CD4-positive, alpha-beta T cell treated with Interleukin-10 for 1 hour (primary cell): ENCODE measurements around the gene ATP9A.
A peak's percentile ranks its signal among the peaks of the same experiment; 100 is the strongest.
"Not testable (repeated sequence)": the region's sequence is repeated elsewhere in the genome, so short reads cannot be mapped to it uniquely, and the experiment has no call there.

Experiments
- DNase-seq: peaks from one replicate; pipeline ENCODE4 v3.0.0-alpha.2; 2020

Gene ATP9A

DNA sequence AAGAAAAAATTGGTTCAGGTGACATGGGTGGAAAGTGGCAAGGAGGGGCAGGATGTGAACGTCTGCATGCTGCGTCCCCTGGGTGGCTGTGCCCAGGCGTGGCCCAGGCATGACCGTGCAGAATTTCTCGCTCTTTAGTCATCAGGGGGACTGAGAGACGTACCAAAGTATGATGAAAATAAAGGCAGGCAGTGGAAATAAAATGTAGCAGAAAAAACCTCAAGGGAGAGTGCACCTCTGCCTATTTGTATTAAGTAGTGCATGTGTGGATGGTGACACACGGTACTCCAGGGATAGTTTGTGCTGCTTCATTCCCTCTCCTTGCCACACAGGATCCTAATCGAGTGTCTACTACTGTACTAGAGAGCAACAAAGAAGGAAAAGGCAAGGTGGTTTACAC is 81.1 kb downstream of the ATP9A start:
- DNase-seq = no peak

DNA sequence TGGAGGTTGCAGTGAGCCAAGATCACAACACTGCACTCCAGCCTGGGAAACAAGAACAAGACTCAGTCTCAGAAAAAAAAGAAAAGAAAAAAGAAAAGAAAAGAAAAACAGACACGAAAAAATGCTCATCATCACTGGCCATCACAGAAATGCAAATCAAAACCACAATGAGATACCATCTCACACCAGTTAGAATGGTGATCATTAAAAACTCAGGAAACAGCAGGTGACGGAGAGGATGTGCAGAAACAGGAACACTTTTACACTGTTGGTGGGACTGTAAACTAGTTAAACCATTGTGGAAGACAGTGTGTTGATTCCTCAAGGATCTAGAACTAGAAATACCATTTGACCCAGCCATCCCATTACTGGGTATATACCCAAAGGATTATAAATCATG is 82.7 kb downstream of the ATP9A start:
- DNase-seq = not testable (repeated sequence)

DNA sequence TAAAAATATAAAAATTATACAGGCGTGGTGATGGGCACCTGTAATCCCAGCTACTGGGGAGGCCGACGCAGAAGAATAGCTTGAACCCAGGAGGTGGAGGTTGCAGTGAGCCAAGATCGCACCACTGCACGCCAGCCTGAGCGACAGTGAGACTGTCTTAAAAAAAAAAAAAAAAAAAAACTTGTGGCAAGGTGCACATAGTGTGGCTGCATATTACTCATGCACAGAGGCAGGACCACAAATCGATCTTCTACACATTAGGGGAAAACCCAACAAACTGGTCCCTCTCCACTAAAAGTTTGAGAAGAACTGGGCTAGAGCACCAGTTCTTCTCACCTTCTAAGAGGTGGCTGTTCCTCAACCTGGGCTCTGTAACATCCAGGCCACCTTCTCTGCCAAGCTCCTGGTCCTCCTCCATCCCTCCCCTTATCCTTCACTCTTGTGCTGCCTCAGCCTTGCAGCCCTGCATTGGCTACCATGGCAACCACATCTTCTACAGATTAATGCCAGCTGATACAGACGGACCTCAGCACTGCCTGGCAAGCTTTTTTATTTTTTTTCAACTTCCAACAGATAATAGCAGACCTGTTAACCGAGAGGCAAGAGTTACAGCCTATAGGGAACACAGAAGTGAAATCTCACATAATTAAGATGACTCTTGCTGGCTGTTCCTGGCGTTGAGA is 88.0 kb downstream of the ATP9A start:
- no peak for DNase-seq

DNA sequence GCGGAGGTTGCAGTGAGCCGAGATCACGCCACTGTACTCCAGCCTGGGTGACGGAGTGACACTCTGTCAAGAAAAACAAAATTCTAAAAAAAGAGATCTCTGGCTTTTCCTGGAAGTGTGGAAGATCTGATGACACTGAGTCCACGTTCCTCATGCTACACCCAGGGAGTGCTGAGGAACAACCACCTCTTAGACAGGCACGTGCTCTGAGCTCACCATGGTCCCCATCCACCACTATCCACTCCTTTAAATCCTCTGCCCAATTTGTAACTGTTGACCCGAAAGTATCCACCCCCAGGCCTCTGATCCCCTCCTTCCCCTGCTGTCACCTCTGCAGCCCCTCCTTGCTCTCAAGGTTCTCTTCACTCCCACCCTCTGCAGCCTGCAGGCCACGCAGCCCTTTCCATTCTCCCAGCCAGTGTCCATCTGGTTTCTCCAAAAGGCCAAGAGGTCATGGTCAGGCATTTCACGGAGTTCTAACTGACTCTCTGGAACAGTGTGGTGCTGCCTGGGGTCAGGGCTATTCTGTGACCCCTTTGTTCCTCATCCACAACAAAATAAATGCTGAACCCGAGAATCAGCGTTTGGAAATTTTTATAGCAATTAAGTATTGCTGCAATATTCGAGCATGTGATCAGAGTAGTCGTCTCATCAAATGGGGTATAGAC is 88.8 kb downstream of the ATP9A start:
- DNase-seq = no peak

DNA sequence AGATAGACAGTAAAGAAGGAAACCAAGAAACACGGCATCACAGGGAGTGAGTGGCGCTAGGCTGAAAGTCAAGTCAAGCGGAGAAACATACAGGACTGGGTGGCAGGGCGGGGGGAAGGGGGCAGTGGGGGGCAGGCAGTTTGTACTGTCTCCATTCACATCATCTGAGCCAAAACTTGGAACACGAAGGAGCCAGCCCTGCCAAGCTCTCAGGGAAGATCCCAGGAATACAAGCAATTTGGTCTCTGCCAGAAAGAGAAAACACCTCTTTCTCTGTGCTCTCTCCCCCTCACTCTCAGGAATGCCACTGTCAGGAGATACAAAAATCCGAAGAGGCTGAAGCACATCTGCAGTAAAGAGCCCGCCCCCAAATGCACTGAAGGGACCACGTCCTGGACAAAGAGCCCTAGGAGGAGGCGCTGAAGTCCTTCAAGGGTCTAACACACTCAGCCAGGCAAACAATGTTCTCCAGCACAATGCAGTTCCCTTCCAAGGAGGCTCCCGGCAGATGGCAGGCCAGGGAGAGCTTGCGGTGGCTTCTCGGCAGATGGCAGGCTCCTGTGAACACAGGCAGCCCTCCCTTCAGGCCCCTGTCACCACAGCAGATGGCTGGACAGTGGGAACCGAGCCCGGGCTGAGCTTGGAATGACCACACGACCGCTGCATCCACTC is 90.0 kb downstream of the ATP9A start:
- no peak for DNase-seq

DNA sequence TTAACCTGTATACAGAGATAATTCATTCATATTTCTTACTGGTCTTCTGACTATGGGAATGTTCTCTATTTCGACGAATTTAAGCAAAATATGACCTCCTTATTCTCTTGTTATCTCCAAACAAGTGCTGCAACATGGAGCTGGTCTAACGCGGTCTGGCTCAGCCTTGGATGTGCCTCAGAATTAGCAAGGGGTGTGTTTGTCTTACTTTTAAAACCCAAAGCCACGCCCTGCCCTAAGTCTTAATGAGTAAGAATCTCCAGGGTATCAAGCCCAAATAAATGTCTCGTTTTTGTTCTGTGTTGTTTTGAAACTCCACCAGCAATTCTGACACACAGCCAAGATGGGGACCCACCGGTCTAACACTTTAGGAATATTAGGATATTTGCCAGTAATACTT is 99.2 kb downstream of the ATP9A start:
- DNase-seq = no peak

DNA sequence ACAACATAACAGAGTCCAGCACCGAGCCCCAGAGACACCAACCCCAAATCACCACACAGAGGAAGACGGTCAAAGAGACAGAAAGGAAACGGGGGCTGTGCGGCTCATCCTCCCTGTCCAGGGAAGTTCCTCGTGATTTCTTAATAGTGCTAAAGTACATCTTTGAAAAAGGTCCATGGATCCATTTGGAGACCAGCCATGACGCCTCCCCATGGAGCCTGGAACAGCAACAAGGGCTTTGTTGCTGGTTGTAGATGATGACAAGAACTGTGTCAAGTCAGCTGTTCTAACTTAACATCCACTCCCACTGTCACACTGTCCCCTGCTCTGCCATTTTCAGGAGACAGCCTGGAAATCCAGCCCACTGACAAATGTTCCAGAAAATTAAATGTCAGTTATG is 99.7 kb downstream of the ATP9A start:
- no peak for DNase-seq

DNA sequence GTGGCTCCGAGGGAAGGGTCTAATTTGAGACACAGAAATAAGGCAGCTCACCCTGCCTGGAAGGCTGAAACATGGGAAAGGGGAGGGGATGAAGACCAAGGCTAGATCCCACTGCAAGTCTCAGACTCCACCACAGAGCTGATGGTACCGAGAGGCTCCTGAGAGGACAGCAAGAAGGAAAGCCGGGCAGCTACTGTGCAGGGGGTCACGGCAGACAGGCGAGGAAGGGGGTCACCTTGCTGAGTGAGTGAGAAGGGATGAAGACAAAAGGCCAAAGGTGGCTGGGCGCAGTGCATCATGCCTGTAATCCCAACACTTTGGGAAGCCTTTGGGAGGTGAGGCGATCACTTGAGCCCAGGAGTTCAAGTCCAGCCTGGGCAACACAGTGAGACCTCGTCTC is 100.7 kb downstream of the ATP9A start:
- DNase-seq = no peak

DNA sequence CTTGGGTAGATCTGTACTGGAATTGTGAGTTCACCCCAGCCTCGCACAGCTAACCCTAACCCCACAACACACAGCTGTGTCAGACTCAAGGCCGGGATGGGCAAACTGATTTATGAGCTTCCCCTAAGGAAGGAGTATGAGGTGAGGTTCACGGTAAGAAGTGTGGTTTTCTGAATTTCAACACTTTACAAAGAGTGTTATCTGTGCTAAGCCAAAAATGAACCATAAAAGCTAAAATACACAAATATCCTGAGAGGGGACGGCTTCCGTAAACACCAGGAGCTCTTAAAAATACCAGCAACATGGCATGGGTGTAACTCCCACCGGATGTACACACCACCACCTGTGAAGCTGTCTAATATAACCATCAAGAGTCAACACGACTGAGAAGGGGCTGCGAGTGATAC is 101.2 kb downstream of the ATP9A start:
- peak; percentile 25 for DNase-seq

DNA sequence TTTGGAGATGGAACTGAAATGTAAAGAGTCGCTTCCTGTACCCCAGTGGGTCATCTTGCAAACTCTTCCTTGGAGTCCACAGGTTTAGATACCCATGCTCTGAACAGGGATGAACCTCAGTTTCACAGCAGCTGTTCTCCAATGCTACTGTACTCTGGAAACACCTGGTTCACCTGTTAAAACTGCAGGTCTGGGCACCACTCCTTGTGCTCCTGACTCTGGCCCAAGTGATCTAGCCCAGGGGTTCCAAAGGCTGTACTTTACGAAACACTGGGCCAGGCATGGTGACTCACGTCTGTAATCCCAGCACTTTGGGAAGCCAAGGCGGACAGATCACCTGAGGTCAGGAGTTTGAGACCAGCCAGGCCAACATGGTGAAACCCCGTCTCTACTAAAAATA is 102.1 kb downstream of the ATP9A start:
- DNase-seq = no peak

DNA sequence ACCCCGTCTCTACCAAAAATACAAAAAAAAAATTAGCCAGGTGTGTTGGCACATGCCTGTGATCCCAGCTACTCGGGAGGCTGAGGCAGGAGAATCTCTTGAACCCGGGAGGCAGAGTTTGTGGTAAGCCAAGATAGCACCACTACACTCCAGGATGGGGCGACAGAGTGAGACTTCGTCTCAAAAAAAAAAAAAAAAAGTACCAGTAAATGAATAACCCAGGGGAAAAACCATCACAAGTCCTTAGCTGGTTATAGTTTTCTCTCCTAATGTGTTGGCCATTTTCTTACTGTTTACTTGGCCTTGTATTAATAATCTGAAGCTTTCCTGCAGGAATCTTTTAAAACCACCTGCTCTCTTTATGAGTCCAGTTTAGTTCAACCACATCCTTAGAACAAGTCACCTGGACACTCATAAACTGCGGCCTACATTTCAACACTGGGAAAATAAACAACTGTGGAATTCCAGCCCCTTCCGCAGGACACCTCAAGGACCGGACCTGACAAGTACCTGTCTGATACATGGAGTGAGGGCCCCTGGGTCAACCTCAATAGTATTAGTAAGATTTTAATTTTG is 102.6 kb downstream of the ATP9A start:
- DNase-seq = no peak

DNA sequence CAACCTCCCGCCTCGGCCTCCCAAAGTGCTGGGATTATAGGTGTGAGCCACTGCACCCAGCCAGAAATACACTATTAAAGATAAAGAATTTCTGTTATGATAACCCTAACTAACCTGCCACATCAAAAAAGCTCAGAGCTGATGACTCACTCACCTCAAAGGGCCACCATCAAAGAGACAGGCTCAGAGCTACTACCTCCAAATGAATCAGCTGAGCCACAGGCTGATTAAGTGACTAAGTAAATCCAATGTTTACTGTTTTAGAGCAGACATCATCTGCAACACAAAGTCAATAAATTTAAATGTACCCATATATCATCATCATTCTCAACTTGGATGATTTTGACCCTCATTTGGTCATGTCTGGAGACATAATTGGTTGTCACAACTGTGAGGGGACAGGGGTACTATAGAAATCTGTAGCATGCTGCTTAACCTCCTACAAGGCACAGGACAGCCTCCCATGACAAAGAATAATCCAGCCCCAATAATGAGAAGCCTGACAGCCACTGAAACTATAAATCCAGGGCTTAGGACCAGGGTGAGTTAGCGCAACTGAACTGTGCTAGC is 106.5 kb downstream of the ATP9A start:
- DNase-seq = peak; percentile 51

DNA sequence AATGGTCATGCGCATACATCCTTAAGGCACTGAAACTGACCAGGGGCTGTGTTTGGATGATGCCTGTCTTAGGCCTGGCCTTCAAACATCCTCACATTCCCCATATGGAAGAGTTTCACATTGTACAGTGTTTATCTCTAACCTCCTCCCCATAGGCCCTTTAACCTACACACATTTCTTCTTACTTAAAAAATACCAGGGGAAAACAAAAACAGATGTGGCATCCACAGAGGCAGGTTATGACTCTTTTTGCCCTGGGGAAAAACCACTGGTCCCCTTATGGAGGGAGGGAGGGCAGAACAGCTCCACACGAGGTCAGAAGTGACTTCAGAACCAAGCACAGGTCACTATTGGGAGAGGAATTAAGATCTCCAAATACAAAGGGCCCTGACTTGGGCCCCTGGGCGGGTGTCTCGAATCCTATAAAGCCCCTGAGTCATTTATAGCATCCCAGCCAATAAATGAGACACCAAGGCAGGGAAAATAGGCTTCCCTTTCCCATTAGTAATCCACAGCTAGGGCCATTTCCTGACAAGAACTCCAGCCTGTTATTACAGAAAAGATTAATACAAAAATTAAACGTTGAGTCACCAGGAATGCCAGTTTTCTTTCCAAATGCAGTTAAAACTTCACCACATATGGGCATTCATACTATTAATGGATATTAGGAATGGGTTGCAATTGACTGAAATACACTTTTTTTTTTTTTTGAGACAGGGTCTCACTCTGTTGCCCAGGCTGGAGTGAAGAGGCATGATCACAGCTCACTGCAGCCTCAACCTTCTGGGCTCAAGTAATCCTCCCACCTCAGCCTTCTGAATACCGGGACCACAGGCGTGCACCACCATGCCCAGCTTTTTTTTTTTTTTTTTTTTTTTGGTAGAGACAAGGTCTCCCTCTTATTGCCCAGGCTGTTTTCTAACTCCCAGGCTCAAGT is 107.2 kb downstream of the ATP9A start:
- no peak for DNase-seq

DNA sequence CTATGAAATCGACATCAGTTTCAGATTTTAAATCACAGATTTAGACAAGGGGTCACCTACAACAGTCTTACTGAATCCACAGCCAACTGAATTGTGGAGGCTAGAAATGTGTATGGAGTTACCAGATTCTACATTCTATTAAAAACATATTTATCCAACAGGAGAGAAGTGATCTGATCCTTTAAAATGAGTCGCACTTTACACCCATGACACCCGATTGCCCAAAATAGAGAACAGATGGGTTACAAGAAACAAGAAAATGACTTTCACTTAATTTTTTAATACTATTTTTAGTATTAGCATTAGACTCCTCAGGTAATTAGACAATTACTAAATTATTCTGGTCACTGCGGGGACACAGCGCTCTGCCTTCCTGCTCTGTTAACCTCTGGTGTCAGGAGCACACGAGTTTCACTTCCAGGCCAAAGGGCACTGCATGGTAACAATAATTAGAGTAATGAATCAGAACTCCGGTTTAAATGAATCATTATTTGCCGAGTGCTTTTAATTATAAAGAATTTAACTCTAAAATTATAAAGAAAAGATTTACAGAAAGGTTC is 108.6 kb downstream of the ATP9A start:
- DNase-seq = no peak

DNA sequence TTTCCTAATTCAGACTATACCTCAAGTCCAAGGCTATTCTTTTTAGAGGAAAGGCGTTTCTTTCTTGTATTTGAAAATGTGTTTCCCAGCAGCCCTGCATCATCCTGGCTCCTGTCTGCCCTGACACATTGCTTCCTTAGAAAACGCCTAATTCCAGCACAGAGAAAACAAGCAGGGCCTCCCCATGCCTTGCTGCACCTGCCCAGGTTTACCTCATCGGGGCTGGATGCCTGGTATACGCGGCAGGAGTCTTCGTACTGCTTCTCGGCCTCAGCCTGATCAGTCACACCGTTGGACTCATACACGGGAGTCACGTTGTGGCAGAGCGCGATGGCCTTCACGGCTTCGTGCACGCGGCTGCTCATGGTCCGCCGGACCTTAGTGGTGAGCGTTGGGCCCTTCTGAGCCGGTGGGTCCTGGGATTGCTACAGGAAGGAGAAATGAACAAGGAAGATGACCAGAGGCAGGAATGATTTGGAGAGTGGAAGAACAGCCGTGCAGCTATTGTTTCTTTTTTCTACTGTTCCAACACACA is 111.4 kb downstream of the ATP9A start:
- DNase-seq = no peak

DNA sequence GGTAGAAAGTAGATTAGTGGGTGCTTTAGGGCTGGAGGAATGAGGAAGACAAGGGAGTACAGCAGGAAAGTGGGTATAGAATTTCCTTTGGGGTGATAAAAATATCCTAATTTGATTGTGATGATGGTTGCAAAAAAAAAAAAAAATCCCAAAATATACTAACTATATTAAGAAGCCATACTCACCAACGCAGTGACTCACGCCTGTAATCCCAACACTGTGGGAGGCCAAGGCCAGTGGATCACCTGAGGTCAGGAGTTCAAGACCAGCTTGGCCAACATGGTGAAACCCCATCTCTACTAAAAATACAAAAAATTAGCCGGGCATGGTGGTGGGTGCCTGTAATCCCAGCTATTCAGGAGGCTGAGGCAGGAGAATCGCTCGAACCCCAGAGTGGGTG is 112.1 kb downstream of the ATP9A start:
- DNase-seq = not testable (repeated sequence)

DNA sequence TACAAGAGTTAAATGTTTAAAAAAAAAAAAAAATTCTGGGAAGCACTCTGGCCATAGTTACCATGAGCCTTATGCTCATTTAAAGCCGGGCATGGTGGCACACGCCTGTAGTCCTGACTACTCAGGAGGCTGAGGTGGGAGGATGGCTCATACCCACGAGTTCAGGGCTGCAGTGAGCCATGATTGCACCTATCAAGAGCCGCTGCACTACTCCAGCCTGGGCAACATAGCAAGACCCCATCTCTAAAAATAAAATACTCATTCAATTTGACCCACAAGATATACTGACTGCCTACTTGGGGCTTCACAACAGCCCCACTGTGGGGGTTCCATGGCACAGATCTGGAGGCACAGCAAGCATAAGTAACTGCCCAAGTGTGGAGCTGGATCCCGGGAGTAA is 113.7 kb downstream of the ATP9A start:
- no peak for DNase-seq

DNA sequence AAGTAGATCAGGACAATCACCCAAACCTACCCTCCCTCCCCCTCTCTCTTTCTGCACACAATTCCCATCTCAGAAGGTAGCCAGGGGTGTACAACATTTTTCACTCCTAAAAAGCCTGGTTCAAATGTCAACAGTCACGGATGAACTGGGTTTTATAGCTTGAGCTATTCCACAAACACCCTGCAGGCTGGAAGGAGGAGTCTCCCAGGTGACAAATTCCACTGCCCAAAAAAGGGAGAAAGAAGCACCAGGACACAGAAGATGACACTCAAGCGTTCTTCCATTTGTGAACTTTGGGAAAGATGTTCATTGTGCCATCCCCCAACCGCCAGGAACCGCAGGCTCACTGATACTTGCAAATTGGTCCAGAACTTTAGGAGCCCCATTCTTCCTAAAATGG is 114.1 kb downstream of the ATP9A start:
- DNase-seq = no peak

DNA sequence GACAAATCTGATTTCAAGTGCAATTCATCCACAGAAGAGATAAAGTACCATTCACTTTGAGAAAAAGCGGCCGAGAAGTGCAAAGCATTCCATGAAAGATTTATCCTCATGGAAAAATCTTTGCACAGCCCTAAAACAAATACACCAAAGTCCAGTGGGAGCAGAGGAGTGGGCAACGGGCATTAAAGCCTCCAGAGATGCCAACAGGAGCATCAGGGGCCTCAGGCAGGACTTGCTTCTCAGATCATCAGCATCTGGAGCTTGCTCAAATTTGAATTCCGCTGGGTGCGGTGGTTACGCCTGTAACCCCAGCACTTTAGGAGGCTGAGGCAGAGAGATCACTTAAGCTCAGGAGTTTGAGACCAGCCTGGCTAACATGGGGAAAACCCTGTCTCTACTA is 115.0 kb downstream of the ATP9A start:
- DNase-seq = no peak

DNA sequence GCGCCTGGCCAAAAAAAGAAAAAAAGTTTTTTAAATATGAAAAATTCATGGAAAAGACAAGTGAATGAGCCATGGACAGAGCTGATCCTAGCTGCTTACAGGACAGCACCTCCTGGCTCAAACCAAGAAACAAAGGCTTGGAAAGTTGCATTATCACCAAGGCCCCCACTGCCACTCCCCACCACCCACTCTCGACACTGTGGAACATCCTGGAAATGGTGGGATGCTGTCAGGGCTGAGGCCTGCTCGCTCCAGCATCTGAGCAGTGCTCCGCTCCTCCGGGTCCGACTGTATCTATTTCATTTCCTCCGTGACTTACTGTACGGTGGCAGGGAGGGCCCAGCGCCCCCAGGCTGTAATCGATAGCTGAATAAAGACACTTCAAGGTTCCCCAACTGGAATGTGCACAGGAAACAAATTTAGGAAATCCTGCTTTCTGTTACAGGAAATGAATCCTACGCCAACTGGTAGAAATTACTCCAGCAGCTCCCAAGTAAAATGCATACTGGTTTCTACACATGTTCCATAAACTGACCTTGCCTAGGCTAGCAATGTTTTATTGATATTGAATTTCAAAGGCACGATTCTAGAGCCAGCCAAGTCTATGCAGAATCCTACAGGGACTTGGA is 116.2 kb downstream of the ATP9A start:
- no peak for DNase-seq

DNA sequence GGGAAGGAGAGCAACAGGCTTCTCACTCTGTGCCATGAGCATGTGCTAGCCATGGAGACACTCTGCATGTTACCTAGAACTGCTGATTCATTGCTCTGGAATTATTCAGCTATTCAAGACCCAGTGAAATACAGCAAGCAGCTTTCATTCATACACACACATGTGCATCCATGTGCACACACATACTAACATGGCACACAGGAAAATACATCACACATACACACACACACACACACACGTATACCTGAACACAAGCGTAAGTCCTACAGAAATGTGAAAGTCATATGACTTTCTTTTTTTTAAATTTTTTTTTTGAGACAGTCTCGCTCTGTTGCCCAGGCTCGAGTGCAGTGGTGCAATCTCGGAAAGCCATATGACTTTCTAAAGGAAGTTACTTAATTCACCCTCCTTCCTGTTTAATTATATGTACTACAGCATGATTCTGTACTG is 117.5 kb downstream of the ATP9A start:
- DNase-seq = no peak
